GM12878 (cell line): ENCODE measurements around the gene LOX.

Source experiments
- CTCF ChIP-seq, 3 experiments: IDR thresholded peaks in 2 of 3; conservative IDR thresholded peaks in 1 of 3; 2 replicates each; pipeline ENCODE4 v1.5.1; 2011; ENCODE audit warnings: low read depth in 3 of 3, low read length in 3 of 3, mild to moderate bottlenecking in 3 of 3, control low read depth in 2 of 3, moderate library complexity in 2 of 3, inconsistent platforms in 1 of 3, mixed read lengths in 1 of 3; ENCODE audit not compliant: control insufficient read depth in 2 of 3, insufficient read depth in 1 of 3; ENCODE audit errors: extremely low read depth in 1 of 3
- ZNF24 ChIP-seq: fragments of 450-650 bp; IDR thresholded peaks from 2 replicates; pipeline ENCODE4 v1.6.1; 2017; ENCODE audit warnings: antibody characterized with exemption, mild to moderate bottlenecking
- ZNF274 ChIP-seq: IDR thresholded peaks from one replicate; pipeline ENCODE4 v1.8.0; 2011; ENCODE audit not compliant: insufficient read length, insufficient read depth
- TF ChIP-seq, protein P1 (sequence below): IDR thresholded peaks from 2 replicates; pipeline ENCODE4 v1.6.1; 2012; ENCODE audit warnings: low read length, inconsistent platforms

DNA sequence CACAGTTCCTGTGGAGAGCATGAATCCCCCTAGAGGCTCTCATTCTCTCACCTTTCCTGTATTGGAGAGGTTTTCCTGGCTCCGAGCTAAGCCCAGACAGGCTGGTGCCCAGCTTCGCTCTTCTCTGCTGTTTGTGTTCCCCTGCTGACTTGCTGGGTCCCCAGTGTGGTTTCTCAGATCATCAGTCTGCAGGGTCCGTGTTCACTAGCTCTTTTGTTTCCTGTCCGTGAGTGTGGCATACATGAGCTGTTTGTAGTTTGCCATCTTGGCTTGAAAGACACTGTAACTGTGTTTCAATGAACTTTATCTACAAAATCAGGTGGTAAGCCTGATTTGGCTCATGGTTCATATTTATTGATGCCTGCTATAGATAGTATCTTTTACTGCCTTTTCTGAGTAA lies 23.8 kb downstream of the LOX start:
- no peak for TF ChIP-seq CTCF (IDR thresholded peaks at IDR 0.05 in 2 of 3, conservative IDR thresholded peaks at IDR 0.05 in 1 of 3; ENCODE audit: control insufficient read depth in 2 of 3, extremely low read depth in 1 of 3, insufficient read depth in 1 of 3, low read depth in 3 of 3, low read length in 3 of 3)
- TF ChIP-seq, protein P1, sequence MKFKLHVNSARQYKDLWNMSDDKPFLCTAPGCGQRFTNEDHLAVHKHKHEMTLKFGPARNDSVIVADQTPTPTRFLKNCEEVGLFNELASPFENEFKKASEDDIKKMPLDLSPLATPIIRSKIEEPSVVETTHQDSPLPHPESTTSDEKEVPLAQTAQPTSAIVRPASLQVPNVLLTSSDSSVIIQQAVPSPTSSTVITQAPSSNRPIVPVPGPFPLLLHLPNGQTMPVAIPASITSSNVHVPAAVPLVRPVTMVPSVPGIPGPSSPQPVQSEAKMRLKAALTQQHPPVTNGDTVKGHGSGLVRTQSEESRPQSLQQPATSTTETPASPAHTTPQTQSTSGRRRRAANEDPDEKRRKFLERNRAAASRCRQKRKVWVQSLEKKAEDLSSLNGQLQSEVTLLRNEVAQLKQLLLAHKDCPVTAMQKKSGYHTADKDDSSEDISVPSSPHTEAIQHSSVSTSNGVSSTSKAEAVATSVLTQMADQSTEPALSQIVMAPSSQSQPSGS, result no peak
- no peak for TF ChIP-seq ZNF274
- no peak for TF ChIP-seq ZNF24
